Lower leg skin (tissue), 3 donors: ENCODE data around the gene RPL7L1.

ENCODE experiments used
- POLR2A ChIP-seq, 2 donors: fragments of 450-650 bp; IDR thresholded peaks; one replicate each; pipeline ENCODE4 v1.6.1; 2016 to 2017; ENCODE audit warnings: antibody characterized with exemption in 2 of 2, mild to moderate bottlenecking in 1 of 2, moderate library complexity in 1 of 2
- TF ChIP-seq, protein P1 (sequence below), 3 donors: fragments of 450-650 bp; IDR thresholded peaks; one replicate each; pipeline ENCODE4 v1.5.1; 2016; ENCODE audit warnings: antibody characterized with exemption in 3 of 3, mild to moderate bottlenecking in 3 of 3, moderate library complexity in 2 of 3

DNA sequence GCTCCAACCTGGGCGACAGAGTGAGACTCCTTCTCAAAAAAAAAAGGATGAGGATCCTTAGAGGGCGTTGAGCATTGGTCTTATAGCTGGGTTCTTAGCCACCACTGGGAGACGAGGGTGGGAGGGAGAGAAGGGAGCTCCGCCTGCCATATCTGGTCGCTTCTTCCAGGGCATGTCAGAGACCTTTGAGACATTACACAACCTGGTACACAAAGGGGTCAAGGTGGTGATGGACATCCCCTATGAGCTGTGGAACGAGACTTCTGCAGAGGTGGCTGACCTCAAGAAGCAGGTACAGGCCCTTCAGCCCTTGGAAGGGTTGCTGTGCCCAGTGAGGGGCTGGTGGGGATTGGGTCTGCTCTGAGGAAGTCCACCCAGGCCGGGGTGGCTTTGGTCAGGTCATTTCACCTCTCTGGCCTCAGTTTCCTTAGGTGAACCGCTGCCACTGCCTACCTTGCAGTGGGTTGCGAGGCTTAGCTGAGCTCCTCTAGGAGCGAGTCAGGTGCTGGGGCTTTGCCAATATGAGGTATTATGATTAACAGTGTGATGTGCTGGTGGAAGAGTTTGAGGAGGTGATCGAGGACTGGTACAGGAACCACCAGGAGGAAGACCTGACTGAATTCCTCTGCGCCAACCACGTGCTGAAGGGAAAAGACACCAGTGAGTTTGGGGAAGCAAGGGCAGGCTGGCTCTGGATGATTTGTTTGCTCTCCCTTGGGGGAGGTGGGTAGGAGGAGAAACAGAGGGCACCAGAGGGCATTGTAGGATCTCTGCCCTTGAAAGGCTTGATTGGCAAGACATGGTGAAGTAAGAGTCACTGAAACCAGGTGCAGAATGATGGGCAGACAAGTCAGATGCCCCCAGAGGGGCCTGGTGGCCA is 58.4 kb downstream of the RPL7L1 start:
- TF ChIP-seq POLR2A (IDR thresholded peaks at IDR 0.05): no peak
- TF ChIP-seq, protein P1, sequence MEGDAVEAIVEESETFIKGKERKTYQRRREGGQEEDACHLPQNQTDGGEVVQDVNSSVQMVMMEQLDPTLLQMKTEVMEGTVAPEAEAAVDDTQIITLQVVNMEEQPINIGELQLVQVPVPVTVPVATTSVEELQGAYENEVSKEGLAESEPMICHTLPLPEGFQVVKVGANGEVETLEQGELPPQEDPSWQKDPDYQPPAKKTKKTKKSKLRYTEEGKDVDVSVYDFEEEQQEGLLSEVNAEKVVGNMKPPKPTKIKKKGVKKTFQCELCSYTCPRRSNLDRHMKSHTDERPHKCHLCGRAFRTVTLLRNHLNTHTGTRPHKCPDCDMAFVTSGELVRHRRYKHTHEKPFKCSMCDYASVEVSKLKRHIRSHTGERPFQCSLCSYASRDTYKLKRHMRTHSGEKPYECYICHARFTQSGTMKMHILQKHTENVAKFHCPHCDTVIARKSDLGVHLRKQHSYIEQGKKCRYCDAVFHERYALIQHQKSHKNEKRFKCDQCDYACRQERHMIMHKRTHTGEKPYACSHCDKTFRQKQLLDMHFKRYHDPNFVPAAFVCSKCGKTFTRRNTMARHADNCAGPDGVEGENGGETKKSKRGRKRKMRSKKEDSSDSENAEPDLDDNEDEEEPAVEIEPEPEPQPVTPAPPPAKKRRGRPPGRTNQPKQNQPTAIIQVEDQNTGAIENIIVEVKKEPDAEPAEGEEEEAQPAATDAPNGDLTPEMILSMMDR (IDR thresholded peaks at IDR 0.05): no peak
